Neuronal stem cell (in vitro differentiated cells): ENCODE data around the gene CFTR.

Experiments used
- DNase-seq: peaks from one replicate; pipeline ENCODE4 v3.0.0-alpha.2; 2013; ENCODE audit warnings: low spot score
- H2AFZ ChIP-seq: one replicate; pipeline ENCODE4 v1.6.1; 2013; ENCODE audit warnings: mild to moderate bottlenecking, low read length, inconsistent platforms
- H2AK5ac ChIP-seq: 2 replicates; pipeline ENCODE4 v1.6.1; 2013; ENCODE audit warnings: low read depth, mild to moderate bottlenecking, inconsistent platforms, low read length, moderate library complexity, mixed read lengths
- H2BK120ac ChIP-seq: 2 replicates; pipeline ENCODE4 v1.6.1; 2013; ENCODE audit warnings: low read depth, mild to moderate bottlenecking, inconsistent platforms, low read length, moderate library complexity, mixed read lengths
- H2BK12ac ChIP-seq: one replicate; pipeline ENCODE4 v1.6.1; 2013; ENCODE audit warnings: low read length, inconsistent platforms
- H2BK15ac ChIP-seq: 2 replicates; pipeline ENCODE4 v1.6.1; 2013; ENCODE audit warnings: mild to moderate bottlenecking, low read length, inconsistent platforms, mixed read lengths
- H2BK5ac ChIP-seq: one replicate; pipeline ENCODE4 v1.6.1; 2013; ENCODE audit warnings: inconsistent platforms, mild to moderate bottlenecking, low read length, moderate library complexity
- H3K14ac ChIP-seq: one replicate; pipeline ENCODE4 v1.6.1; 2013; ENCODE audit warnings: low read length, inconsistent platforms
- H3K18ac ChIP-seq: 2 replicates; pipeline ENCODE4 v1.6.1; 2013; ENCODE audit warnings: low read length, inconsistent platforms
- H3K23ac ChIP-seq: 2 replicates; pipeline ENCODE4 v1.6.1; 2013; ENCODE audit warnings: low read depth, mild to moderate bottlenecking, mixed read lengths, low read length, inconsistent platforms; ENCODE audit not compliant: poor library complexity
- H3K27ac ChIP-seq: replicated peaks from 3 replicates; pipeline ENCODE4 v1.5.1; 2013; ENCODE audit warnings: low read length, inconsistent platforms
- H3K27me3 ChIP-seq, 3 experiments: 2 replicates each; pipeline ENCODE4 v1.6.1; 2013; ENCODE audit warnings: low read length in 3 of 3, mild to moderate bottlenecking in 2 of 3, inconsistent platforms in 1 of 3, low read depth in 1 of 3, mixed read lengths in 1 of 3, moderate library complexity in 1 of 3; ENCODE audit not compliant: control insufficient read depth in 3 of 3, insufficient read depth in 3 of 3
- H3K36me3 ChIP-seq, 2 donors: replicated peaks in 1 of 2; 2 replicates each; pipeline ENCODE4 v1.6.1; 2013; ENCODE audit warnings: low read length in 2 of 2; ENCODE audit not compliant: control insufficient read depth in 2 of 2, insufficient read depth in 2 of 2
- H3K4ac ChIP-seq: 2 replicates; pipeline ENCODE4 v1.6.1; 2013; ENCODE audit warnings: inconsistent platforms, mild to moderate bottlenecking, low read length, moderate library complexity
- H3K4me1 ChIP-seq, 2 donors: 1 replicate in 1 of 2; 2 replicates in 1 of 2; pipeline ENCODE4 v1.6.1; 2013; ENCODE audit warnings: low read length in 2 of 2, low read depth in 1 of 2; ENCODE audit not compliant: control insufficient read depth in 2 of 2, insufficient read depth in 1 of 2
- H3K4me2 ChIP-seq: one replicate; pipeline ENCODE4 v1.6.1; 2013; ENCODE audit warnings: mild to moderate bottlenecking, low read length, inconsistent platforms; ENCODE audit not compliant: insufficient read depth, poor library complexity, severe bottlenecking
- H3K4me3 ChIP-seq, 2 donors: 2 replicates each; pipeline ENCODE4 v1.5.1; 2013; ENCODE audit warnings: low read length in 2 of 2, mild to moderate bottlenecking in 2 of 2, inconsistent platforms in 1 of 2, moderate library complexity in 1 of 2
- H3K79me1 ChIP-seq: one replicate; pipeline ENCODE4 v1.6.1; 2013; ENCODE audit warnings: low read depth, mild to moderate bottlenecking, inconsistent platforms, low read length, moderate library complexity
- H3K9ac ChIP-seq: one replicate; pipeline ENCODE4 v1.6.1; 2013; ENCODE audit warnings: mild to moderate bottlenecking, low read depth, low read length, inconsistent platforms; ENCODE audit not compliant: poor library complexity
- H3K9me3 ChIP-seq, 2 donors: replicated peaks in 1 of 2; 2 replicates each; pipeline versions ENCODE3 to v1.6.1; 2013; ENCODE audit warnings: low read length in 2 of 2, mild to moderate bottlenecking in 2 of 2, inconsistent platforms in 1 of 2, low read depth in 1 of 2, mixed read lengths in 1 of 2, moderate library complexity in 1 of 2; ENCODE audit not compliant: control insufficient read depth in 2 of 2, insufficient read depth in 1 of 2
- H4K8ac ChIP-seq: one replicate; pipeline ENCODE4 v1.6.1; 2013; ENCODE audit warnings: low read depth, mild to moderate bottlenecking, inconsistent platforms, low read length, moderate library complexity
- H4K91ac ChIP-seq: one replicate; pipeline ENCODE4 v1.6.1; 2013; ENCODE audit warnings: low read length, low read depth, mild to moderate bottlenecking, inconsistent platforms; ENCODE audit not compliant: poor library complexity
- WGBS, 2 donors: extraction: QIAGEN DNeasy Blood & Tissue Kit; methylation state at CpG; one replicate each; pipeline ENCODE4 v1.1.7; 2013; ENCODE audit warnings: missing lambda C conversion rate in 2 of 2, mixed read lengths in 1 of 2; ENCODE audit not compliant: insufficient read length in 2 of 2, insufficient replicate concordance in 1 of 2; ENCODE audit errors: extremely low coverage in 2 of 2; 5-methylcytosine and 5-hydroxymethylcytosine counted together

CFTR gene

DNA sequence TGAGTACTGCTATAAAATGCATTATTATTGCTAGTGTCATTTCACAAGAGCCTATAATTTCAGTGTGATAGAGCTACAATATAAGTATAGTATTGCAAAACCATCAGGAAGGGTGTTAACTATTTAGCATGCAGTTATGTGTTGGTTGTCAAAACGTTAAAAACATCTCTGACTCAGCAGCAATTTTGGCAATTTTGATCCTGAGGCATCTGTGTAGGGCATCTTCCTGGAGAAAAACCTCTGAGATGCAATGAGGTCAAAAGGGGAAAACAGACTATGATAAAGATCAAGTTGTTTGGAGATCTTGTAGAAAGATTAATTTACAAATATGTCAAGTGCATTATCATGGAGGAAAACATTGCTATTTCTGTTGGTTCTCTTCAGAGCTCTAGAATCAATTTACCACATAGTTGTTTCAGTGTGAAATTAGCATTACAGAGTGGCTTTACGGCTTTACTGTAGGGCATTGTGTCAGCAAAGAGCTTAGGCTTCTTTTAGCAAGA is 5.3 kb downstream of the CFTR start:
- Histone ChIP-seq H3K36me3 (no peaks in the 10 kb centered on the region), H2BK120ac (no peak overlapping the region), H3K4me3 (no peak overlapping the region), H3K79me1 (no peaks in the 10 kb centered on the region), H3K14ac (no peak overlapping the region), H3K18ac (no peak overlapping the region), H2BK5ac (no peak overlapping the region), H2BK15ac (no peak overlapping the region), H3K27ac (no peak overlapping the region), H3K4ac (no peak overlapping the region), H3K9me3 (no peaks in the 10 kb centered on the region), H3K23ac (no peak overlapping the region), H4K91ac (no peak overlapping the region), H3K9ac (no peak overlapping the region), H4K8ac (no peak overlapping the region), H2AK5ac (no peak overlapping the region), H3K27me3 (peaks cover 0 to 19% (median 4%) of the 10 kb centered on the region in 3 experiments), H3K4me1 (peaks cover 0 to 6% of the 10 kb centered on the region in 2 donors), H3K4me2 (no peak overlapping the region), H2AFZ (no peak overlapping the region), H2BK12ac (no peak overlapping the region)
- DNase-seq, result no peak
- no CpG with 5 or more reads among the region's 2 CpGs for WGBS, 2 donors

- Histone ChIP-seq H3K4me3 (no peak overlapping the region), H3K9ac (no peak overlapping the region), H2AK5ac (no peak overlapping the region), H2BK15ac (no peak overlapping the region), H3K4me2 (no peak overlapping the region), H3K27me3 (no peaks in the 10 kb centered on the region), H4K8ac (no peak overlapping the region), H2BK5ac (no peak overlapping the region), H3K9me3 (no peaks in the 10 kb centered on the region), H2BK120ac (no peak overlapping the region), H3K36me3 (no peaks in the 10 kb centered on the region), H4K91ac (no peak overlapping the region), H3K79me1 (no peaks in the 10 kb centered on the region), H3K4ac (no peak overlapping the region), H2BK12ac (no peak overlapping the region), H3K27ac (no peak overlapping the region), H3K14ac (no peak overlapping the region), H3K4me1 (peaks cover 0 to 6% of the 10 kb centered on the region in 2 donors), H3K23ac (no peak overlapping the region), H2AFZ (no peak overlapping the region), H3K18ac (no peak overlapping the region)
- no CpG with 5 or more reads among the region's 3 CpGs for WGBS, 2 donors
- no peak for DNase-seq
Observed at GRCh38 chr7:117489016-117489415, 9.2 kb downstream of the CFTR start.

DNA sequence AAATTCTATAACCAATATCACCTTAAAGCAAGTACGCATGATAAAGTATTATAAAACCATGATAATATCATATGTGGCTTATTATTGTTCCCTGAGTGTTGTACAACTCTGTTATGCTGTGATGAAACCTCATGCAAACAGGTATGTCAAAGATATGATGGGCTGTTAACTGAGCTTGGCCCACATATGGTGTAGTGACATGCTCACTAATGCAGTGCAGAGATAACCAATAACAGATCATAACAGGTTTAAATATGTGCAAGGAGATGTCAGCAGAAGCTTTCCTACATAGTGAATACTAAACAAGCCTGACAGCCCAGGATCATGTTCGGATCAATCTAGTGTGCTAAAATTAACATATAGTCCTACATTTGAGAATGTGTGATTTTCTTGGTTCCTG is 9.6 kb downstream of the CFTR start:
- Histone ChIP-seq H2AFZ (no peak overlapping the region), H4K91ac (no peak overlapping the region), H3K27ac (no peak overlapping the region), H3K4me3 (no peak overlapping the region), H2AK5ac (no peak overlapping the region), H3K4me1 (peaks cover 0 to 6% of the 10 kb centered on the region in 2 donors), H3K9me3 (no peaks in the 10 kb centered on the region), H2BK120ac (no peak overlapping the region), H4K8ac (no peak overlapping the region), H3K4ac (no peak overlapping the region), H2BK5ac (no peak overlapping the region), H3K36me3 (no peaks in the 10 kb centered on the region), H3K23ac (no peak overlapping the region), H3K18ac (no peak overlapping the region), H3K27me3 (no peaks in the 10 kb centered on the region), H3K9ac (no peak overlapping the region), H3K14ac (no peak overlapping the region), H3K79me1 (no peaks in the 10 kb centered on the region), H2BK12ac (no peak overlapping the region), H3K4me2 (no peak overlapping the region), H2BK15ac (no peak overlapping the region)
- WGBS, 2 donors, result no CpG with 5 or more reads among the region's 2 CpGs
- DNase-seq, result no peak

DNA sequence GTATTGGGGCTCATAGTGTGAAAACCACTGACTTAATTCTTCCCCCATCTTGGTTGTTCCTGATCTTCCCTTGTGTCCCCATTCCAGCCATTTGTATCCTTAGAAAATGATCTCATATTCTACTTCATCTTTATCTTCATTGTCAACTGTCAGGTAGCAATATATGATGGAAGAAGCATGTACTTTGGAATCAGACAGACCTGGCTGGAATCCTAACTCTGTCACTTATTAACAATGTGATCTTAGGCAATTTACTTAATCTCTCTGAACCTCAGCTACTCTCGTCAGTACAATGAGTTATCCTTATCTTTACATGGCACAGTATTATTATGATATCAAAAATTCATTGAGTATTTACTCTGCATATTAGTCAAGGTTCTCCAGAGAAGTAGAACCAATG is 10.1 kb downstream of the CFTR start:
- no peak overlapping the region for H3K27ac ChIP-seq
- H2BK5ac ChIP-seq, result no peak overlapping the region

More for the DNA sequence above, 10.1 kb downstream of the CFTR start:
- Histone ChIP-seq H4K91ac (no peak overlapping the region), H3K9ac (no peak overlapping the region), H3K36me3 (no peaks in the 10 kb centered on the region), H2AFZ (no peak overlapping the region), H2BK120ac (no peak overlapping the region), H4K8ac (no peak overlapping the region), H3K23ac (no peak overlapping the region), H2BK12ac (no peak overlapping the region), H3K14ac (no peak overlapping the region), H3K79me1 (no peaks in the 10 kb centered on the region), H3K4ac (no peak overlapping the region), H3K4me2 (no peak overlapping the region), H3K4me3 (no peak overlapping the region), H2AK5ac (no peak overlapping the region), H3K27me3 (no peaks in the 10 kb centered on the region), H3K4me1 (peaks cover 0 to 6% of the 10 kb centered on the region in 2 donors), H2BK15ac (no peak overlapping the region), H3K18ac (no peak overlapping the region), H3K9me3 (no peaks in the 10 kb centered on the region)
- no CpG with 5 or more reads among the region's 1 CpG for WGBS, 2 donors
- DNase-seq, result no peak
